HepG2 (cell line): ENCODE results near the gene FLOT2. TPM values are rescaled to one million over a fixed set of nuclear protein-coding genes. Genes with fewer than 3 reads are reported as not detected.

Experiments
- ATAC-seq: fragments of 200-7000 bp; cut with Tn5 transposase; 3 replicates; pipeline ENCODE4 v1.9.1; 2020; ENCODE audit warnings: mild to moderate bottlenecking, moderate library complexity
- BruUV-seq: library from RNA; stranded (reverse); fragments of 400-500 nt; replicated peaks from 2 replicates; lab custom pipeline; 2021; lab: Mats Ljungman, UMichigan
- CTCF ChIA-PET: fragments of 300-600 bp; formaldehyde crosslinking; extraction: SDS; loops from one replicate; lab custom pipeline; 2021; ENCODE audit warnings: low total read pairs, inconsistent platforms, low intra/inter-chr PET ratio; lab: Yijun Ruan, JAX
- POLR2A ChIA-PET: fragments of 350-600 bp; sonication (Branson Sonifier 250); formaldehyde crosslinking; loops from one replicate; lab custom pipeline; 2020; ENCODE audit warnings: antibody characterized with exemption, inconsistent platforms; lab: Yijun Ruan, JAX
- DNase-seq: peaks from one replicate; pipeline ENCODE4 v3.0.0-alpha.2; 2015; ENCODE audit warnings: low spot score
- FAIRE-seq: peaks from 3 replicates; lab custom pipeline; 2011; peaks lifted over from hg19 to GRCh38; lab: Jason Lieb, UNC
- H2AFZ ChIP-seq: one replicate; pipeline ENCODE4 v1.6.1; 2011; ENCODE audit warnings: low read length, inconsistent platforms
- H3K27ac ChIP-seq: fragments of 300-600 bp; 3 replicates; pipeline ENCODE4 v1.8.0; 2011; ENCODE audit warnings: mixed run types, mild to moderate bottlenecking, mixed read lengths, low read length, inconsistent platforms; ENCODE audit not compliant: insufficient read depth; ENCODE audit errors: extremely low read length
- H3K27me3 ChIP-seq, 2 experiments: fragments of 200-600 bp in 1 of 2; 2 replicates in 1 of 2; 3 replicates in 1 of 2; pipeline versions ENCODE4 v1.6.0 to v1.8.0; 2011; ENCODE audit warnings: low read length in 2 of 2, mild to moderate bottlenecking in 2 of 2, moderate library complexity in 2 of 2, inconsistent platforms in 1 of 2; ENCODE audit not compliant: insufficient read depth in 2 of 2, control insufficient read depth in 1 of 2
- H3K36me3 ChIP-seq, 2 experiments: fragments of 200-600 bp in 1 of 2; replicated peaks in 1 of 2; 2 replicates in 1 of 2; 3 replicates in 1 of 2; pipeline versions ENCODE4 v1.5.1 to v1.8.0; 2011; ENCODE audit warnings: low read length in 2 of 2, inconsistent platforms in 1 of 2; ENCODE audit not compliant: insufficient read depth in 2 of 2, control insufficient read depth in 1 of 2
- H3K4me1 ChIP-seq: 2 replicates; pipeline ENCODE4 v1.5.1; 2012; ENCODE audit warnings: low read length, inconsistent platforms; ENCODE audit not compliant: insufficient read depth
- H3K4me2 ChIP-seq: 2 replicates; pipeline ENCODE4 v1.6.0; 2011; ENCODE audit warnings: low read depth, low read length, inconsistent platforms
- H3K4me3 ChIP-seq, 3 experiments: fragments of 200-600 bp in 1 of 3; sonication (generic), shearing (Covaris generic) in 1 of 3; replicated peaks in 1 of 3; 2 replicates each; pipeline ENCODE4 v1.5.1; 2011 to 2016; ENCODE audit warnings: low read length in 3 of 3, inconsistent platforms in 2 of 3, low read depth in 2 of 3, mild to moderate bottlenecking in 2 of 3, control low read depth in 1 of 3, mixed read lengths in 1 of 3; ENCODE audit not compliant: insufficient read depth in 1 of 3
- H3K79me2 ChIP-seq: one replicate; pipeline ENCODE4 v1.6.1; 2011; ENCODE audit warnings: low read length, inconsistent platforms; ENCODE audit not compliant: insufficient read depth
- H3K9ac ChIP-seq: 2 replicates; pipeline ENCODE4 v1.6.0; 2011; ENCODE audit warnings: mild to moderate bottlenecking, low read depth, low read length, inconsistent platforms; ENCODE audit not compliant: insufficient read depth
- H3K9me3 ChIP-seq: 2 replicates; pipeline ENCODE4 v1.5.1; 2012; ENCODE audit warnings: mild to moderate bottlenecking, low read length
- H4K20me1 ChIP-seq: 2 replicates; pipeline ENCODE4 v1.6.0; 2011; ENCODE audit warnings: inconsistent platforms, mild to moderate bottlenecking, low read length, moderate library complexity; ENCODE audit not compliant: insufficient read depth
- ARID2 ChIP-seq: sonication (generic); formaldehyde crosslinking; IDR thresholded peaks from 2 replicates; pipeline ENCODE4 v1.8.1; 2022; ENCODE audit warnings: mild to moderate bottlenecking, missing genetic modification reagents, borderline replicate concordance
- ATF7 ChIP-seq, 2 experiments: fragments of 450-650 bp in 1 of 2; sonication (generic) in 1 of 2; formaldehyde crosslinking in 1 of 2; IDR thresholded peaks; 2 replicates each; pipeline versions ENCODE4 v1.4.0 to v1.6.1; 2016 to 2020; ENCODE audit warnings: antibody characterized with exemption in 1 of 2, mild to moderate bottlenecking in 1 of 2, missing genetic modification reagents in 1 of 2
- ERF ChIP-seq: IDR thresholded peaks from 2 replicates; pipeline ENCODE4 v1.6.1; 2018; ENCODE audit warnings: missing biosample characterization, missing genetic modification reagents
- HHEX ChIP-seq: IDR thresholded peaks from 2 replicates; pipeline ENCODE4 v1.6.1; 2016; ENCODE audit warnings: control low read depth
- LBX2 ChIP-seq: sonication (generic); formaldehyde crosslinking; IDR thresholded peaks from 2 replicates; pipeline ENCODE4 v1.5.0; 2020; ENCODE audit warnings: missing genetic modification reagents, mild to moderate bottlenecking, borderline replicate concordance
- PBX3 ChIP-seq: sonication (generic); formaldehyde crosslinking; IDR thresholded peaks from 2 replicates; pipeline ENCODE4 v1.8.1; 2023; ENCODE audit warnings: missing genetic modification reagents, inconsistent platforms, borderline replicate concordance
- PHF5A ChIP-seq: IDR thresholded peaks from one replicate; pipeline ENCODE4 v1.6.1; 2018; ENCODE audit warnings: low read depth, missing genetic modification reagents; ENCODE audit not compliant: unreplicated experiment
- RARA ChIP-seq: IDR thresholded peaks from 2 replicates; pipeline ENCODE4 v1.6.1; 2016; ENCODE audit warnings: missing genetic modification reagents, missing compliant biosample characterization
- ZNF34 ChIP-seq: sonication (generic); formaldehyde crosslinking; IDR thresholded peaks from 2 replicates; pipeline ENCODE4 v1.4.0; 2020; ENCODE audit warnings: mild to moderate bottlenecking, missing genetic modification reagents, borderline replicate concordance
- ZNF460 ChIP-seq: sonication (generic); formaldehyde crosslinking; IDR thresholded peaks from 2 replicates; pipeline ENCODE4 v1.5.1; 2020; ENCODE audit warnings: missing genetic modification reagents, mild to moderate bottlenecking, borderline replicate concordance
- ZNF484 ChIP-seq: sonication (generic); formaldehyde crosslinking; IDR thresholded peaks from 2 replicates; pipeline ENCODE4 v1.5.1; 2020; ENCODE audit warnings: mild to moderate bottlenecking, low read depth, missing genetic modification reagents, borderline replicate concordance
- ZNF878 ChIP-seq: sonication (generic); formaldehyde crosslinking; IDR thresholded peaks from 2 replicates; pipeline ENCODE4 v1.8.1; 2023; ENCODE audit warnings: mild to moderate bottlenecking, missing genetic modification reagents, moderate library complexity
- WGBS: methylation state at CpG from one replicate; pipeline ENCODE4 v1.1.6; 2017; ENCODE audit warnings: low lambda C conversion rate; 5-methylcytosine and 5-hydroxymethylcytosine counted together
- in situ Hi-C: cut with HindIII; loops from 2 replicates; pipeline ENCODE4 v1.10.0; 2017; ENCODE audit warnings: low pct_unique_long_range_greater_than_20kb; ENCODE audit not compliant: extremely low pct_ligation_motif_present
- intact Hi-C: fragments of 100-400 bp; cut with micrococcal nuclease; formaldehyde crosslinking; loops from one replicate; pipeline ENCODE4 v1.10.0; 2022; ENCODE audit not compliant: unreplicated experiment
- polyA plus RNA-seq, 8 experiments: library from polyadenylated mRNA; depleted of rRNA in 3 of 8; stranded (reverse) in 7 of 8; unstranded in 1 of 8; fragments of >200 nt; fragmentation: Illumina TruSeq in 4 of 8; extraction: Trizol in 4 of 8; gene quantifications; 2 replicates each; pipeline versions ENCODE4 v1.2.1 to v1.2.3, GENCODE V29; 2011 to 2016; ENCODE audit warnings: low read depth in 4 of 8, missing spikeins in 1 of 8, mixed read lengths in 1 of 8; ENCODE audit not compliant: insufficient read depth in 1 of 8
- total RNA-seq, 5 experiments: library from RNA; depleted of rRNA; stranded (reverse); fragments of >200 nt; fragmentation: Illumina TruSeq; extraction: Trizol; gene quantifications; 2 replicates each; pipeline ENCODE4 v1.2.3, GENCODE V29; 2016; ENCODE audit warnings: low read depth in 1 of 5
- TF ChIP-seq, protein P1 (sequence below): sonication (generic); formaldehyde crosslinking; IDR thresholded peaks from 2 replicates; pipeline ENCODE4 v1.8.1; 2023; ENCODE audit warnings: mild to moderate bottlenecking, moderate library complexity, missing genetic modification reagents

FLOT2 gene
- total and polyA plus RNA-seq, 2 of the 13 experiments (the other 11 are each of a cell fraction or from before 2014, with no cell fraction given): 54.3 to 54.5 TPM

DNA sequence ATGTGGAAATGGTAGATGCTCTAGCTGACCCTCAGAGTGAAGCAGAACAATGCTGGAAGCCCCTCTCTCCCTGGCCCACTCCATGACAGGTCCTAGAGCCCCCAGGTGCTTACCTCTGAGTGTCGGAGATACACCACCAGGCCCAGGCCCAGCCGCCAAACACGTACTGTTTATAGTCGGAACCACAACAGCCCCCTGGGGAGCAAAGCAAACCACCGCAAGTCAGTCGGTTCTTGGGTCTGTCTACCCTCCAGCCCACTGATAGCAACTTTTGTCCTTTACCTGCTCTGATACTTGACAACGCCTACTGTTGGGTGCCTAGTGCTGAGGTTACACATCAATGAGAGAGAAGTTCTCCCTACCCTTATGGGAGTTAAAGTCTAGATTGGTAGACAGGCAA lies 8.7 kb downstream of the FLOT2 start:
- no peak overlapping the region for H3K4me3 ChIP-seq
- FAIRE-seq: no peak
- TF ChIP-seq ATF7 (IDR thresholded peaks at IDR 0.05) (no peak), ATF7 (CRISPR knock-in tag; IDR thresholded peaks at IDR 0.05) (no peak), PBX3 (CRISPR knock-in tag) (no peak), HHEX (no peak), PHF5A (CRISPR knock-in tag) (no peak), RARA (CRISPR knock-in tag) (no peak), ZNF878 (CRISPR knock-in tag) (no peak), ARID2 (CRISPR knock-in tag) (no peak), ZNF484 (no peak), ZNF34 (no peak), ZNF460 (CRISPR knock-in tag) (no peak), ERF (CRISPR knock-in tag) (no peak), LBX2 (CRISPR knock-in tag) (no peak)
- TF ChIP-seq, protein P1, sequence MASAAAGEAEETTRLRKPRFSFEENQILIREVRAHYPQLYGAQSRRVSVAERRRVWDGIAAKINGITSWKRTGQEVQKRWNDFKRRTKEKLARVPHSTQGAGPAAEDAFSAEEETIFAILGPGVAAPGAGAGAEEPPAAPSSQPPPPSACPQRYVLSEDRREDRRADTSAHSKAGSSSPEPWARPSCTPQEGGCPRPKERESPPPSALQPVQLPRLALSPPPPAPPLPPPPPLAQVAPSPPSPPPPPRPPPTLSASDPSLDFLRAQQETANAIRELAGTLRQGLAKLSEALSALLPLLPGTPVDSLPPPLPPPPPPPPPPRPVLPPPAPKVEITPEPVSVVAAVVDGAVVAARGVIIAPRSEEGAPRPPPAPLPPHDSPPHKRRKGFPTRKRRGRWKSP (CRISPR knock-in tag): no peak
- no peak for ATAC-seq
- H2AFZ ChIP-seq: no peak overlapping the region
- 100% methylated on average over 7 of the region's 7 CpGs for WGBS
- H3K27ac ChIP-seq: no peak overlapping the region
- H3K79me2 ChIP-seq: peaks cover under 1% of the 10 kb centered on the region
- in situ Hi-C loops: loop anchor here (10.0 to 25.0 kb wide), 2 partner anchors 124 to 252 kb away; partner anchors contain the start of gene BLTP2
- intact Hi-C loops: no loop called here
- H3K9ac ChIP-seq: no peak overlapping the region
- H3K4me1 ChIP-seq: peaks cover 11% of the 10 kb centered on the region
- H3K4me2 ChIP-seq: no peak overlapping the region
- H3K9me3 ChIP-seq: no peaks in the 10 kb centered on the region
- H3K27me3 ChIP-seq: no peaks in the 10 kb centered on the region
- peaks cover 5 to 19% of the 10 kb centered on the region in 2 experiments; a peak in 3 of 5 replicates for H3K36me3 ChIP-seq
- CTCF ChIA-PET: no interaction called here
- H4K20me1 ChIP-seq: no peaks in the 10 kb centered on the region
- POLR2A ChIA-PET: no interaction called here
- no TSS peak for BruUV-seq
- no peak for DNase-seq
